GM18520 (cell line): ENCODE data around the gene XAGE2.

Source experiments
- ATAC-seq: cut with Tn5 transposase; IDR thresholded peaks from one replicate; pipeline ENCODE4 v1.9.1; 2021; ENCODE audit not compliant: unreplicated experiment

Gene XAGE2

DNA sequence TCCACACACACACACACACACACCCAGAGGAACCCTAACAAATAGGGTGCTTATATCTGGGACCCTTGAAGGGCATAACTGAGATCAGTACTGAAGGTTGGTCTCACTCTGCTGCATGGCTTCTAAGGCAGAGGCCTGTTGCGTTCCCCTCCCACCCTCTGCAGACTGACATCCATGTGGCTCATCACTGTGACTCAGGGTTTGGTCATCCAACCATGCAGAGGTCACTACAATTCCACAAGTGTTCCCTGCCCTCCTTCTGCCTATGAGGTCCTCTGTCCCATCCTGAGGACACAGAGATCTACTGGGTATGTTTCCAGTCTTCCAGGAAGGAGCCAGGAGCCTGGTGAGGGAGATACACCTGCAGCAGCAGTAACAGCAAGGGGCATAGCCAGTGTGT lies 55.8 kb downstream of the XAGE2 start:
- no peak for ATAC-seq
